ENCODE results near the gene FNDC3B.

- TF ChIP-seq, protein P1, sequence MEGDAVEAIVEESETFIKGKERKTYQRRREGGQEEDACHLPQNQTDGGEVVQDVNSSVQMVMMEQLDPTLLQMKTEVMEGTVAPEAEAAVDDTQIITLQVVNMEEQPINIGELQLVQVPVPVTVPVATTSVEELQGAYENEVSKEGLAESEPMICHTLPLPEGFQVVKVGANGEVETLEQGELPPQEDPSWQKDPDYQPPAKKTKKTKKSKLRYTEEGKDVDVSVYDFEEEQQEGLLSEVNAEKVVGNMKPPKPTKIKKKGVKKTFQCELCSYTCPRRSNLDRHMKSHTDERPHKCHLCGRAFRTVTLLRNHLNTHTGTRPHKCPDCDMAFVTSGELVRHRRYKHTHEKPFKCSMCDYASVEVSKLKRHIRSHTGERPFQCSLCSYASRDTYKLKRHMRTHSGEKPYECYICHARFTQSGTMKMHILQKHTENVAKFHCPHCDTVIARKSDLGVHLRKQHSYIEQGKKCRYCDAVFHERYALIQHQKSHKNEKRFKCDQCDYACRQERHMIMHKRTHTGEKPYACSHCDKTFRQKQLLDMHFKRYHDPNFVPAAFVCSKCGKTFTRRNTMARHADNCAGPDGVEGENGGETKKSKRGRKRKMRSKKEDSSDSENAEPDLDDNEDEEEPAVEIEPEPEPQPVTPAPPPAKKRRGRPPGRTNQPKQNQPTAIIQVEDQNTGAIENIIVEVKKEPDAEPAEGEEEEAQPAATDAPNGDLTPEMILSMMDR (IDR thresholded peaks at IDR 0.05), result no peak
- TF ChIP-seq ZFX (IDR thresholded peaks at IDR 0.05; ENCODE audit: borderline replicate concordance), result no peak
These were observed 61.1 kb downstream of the FNDC3B start for GRCh38 chr3:172100482-172100881.
